ENCODE data around the gene ST8SIA2.

Gene ST8SIA2, protein sequence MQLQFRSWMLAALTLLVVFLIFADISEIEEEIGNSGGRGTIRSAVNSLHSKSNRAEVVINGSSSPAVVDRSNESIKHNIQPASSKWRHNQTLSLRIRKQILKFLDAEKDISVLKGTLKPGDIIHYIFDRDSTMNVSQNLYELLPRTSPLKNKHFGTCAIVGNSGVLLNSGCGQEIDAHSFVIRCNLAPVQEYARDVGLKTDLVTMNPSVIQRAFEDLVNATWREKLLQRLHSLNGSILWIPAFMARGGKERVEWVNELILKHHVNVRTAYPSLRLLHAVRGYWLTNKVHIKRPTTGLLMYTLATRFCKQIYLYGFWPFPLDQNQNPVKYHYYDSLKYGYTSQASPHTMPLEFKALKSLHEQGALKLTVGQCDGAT

DNA sequence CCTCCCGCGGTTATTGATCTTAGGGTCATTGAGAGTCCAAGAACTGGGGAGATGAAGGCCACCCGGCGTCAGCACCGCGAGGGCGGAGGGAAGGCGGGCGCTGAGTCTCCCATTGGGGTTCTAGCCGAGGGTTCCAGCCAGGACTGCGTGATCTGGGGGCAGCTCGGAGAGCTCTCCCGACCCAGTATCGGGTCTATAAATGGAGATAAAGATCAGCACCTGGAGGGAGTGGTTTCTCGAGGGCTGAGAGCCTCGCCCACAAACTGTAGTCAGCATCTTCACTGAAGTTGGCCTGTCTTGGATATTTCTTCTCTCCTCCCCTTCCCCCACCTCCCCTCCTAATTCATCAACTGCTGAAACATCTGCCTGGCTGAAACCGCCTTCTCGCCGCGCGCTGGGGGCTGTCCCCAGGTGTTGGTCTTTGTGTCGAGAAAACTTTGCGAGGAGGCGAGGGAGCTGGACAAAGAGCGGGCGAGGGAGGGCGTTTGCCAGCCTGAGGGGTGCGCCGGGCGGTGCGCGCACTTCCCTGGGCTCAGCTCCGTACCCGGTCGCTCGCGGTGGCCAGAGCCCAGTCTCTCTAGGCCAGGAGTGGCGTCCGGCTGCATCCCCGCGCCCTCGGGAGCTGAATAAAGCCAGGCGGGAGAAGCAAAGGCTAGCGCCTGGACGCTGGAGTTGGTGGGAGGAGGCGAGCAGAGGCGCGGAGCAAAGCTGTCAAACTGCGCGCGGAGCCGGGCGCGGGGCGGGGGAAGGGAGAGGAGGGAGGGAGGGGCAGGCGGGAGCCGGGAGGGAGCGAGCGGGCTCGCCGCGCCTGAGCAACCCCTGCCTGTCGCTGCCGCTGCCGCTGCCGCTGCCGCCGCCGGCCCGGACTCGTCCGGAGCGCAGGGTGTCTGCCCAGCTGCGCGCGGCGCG, at the start of gene ST8SIA2:
TSS of gene ST8SIA2 (plus strand) at position 811 of the 909 bp plus-strand sequence. CDS start 184 bp downstream, outside the sequence.
- TF ChIP-seq JUND (IDR thresholded peaks at IDR 0.05; ENCODE audit: low read depth) = no peak
- no peak for DNase-seq (ENCODE audit: low read depth in 1 of 2, low spot score in 1 of 2)
- in situ Hi-C loops (cut with HindIII; ENCODE audit: low pct_unique_long_range_greater_than_20kb, low sequenced_read_pairs) = no loop called here

DNA sequence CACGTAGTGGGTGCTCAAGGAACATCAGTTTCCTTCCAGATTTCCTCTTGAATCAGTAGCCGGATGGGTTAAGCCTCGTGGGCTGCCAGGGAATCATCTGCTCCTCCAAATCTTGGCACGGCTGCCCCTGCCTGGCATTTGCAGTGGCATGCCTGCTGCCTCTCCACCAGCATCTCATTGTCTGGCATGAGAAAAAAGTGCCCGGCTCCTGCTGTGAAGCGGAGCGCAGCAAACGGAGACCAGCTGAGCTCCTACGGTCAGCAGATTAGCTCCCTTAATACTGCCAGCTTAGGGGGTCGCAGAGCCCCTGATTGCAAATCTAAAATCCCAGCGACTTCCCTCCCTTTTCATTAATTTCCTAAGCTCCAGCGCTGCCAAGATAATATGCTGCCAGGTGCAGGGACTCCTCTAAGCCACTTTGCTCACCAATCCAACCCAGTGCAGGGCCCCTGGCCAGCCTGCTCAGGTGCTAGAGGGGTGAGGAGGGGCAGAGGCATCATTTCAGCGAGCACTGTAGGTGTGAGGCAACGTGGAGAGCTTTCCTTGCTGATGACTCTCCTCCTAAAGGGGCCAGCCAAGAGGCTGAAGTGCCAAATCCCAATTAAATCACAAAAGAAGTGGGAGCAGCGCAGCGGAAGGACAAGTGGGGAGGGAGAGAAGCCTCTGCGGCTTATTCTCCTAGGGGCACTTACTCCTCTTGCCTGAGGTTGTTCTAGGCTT, 49.6 kb upstream of the ST8SIA2 start:
- no peak for TF ChIP-seq JUND (IDR thresholded peaks at IDR 0.05; ENCODE audit: low read depth)
- DNase-seq (ENCODE audit: low read depth in 1 of 2, low spot score in 1 of 2) = no peak
- in situ Hi-C loops (cut with HindIII; ENCODE audit: low pct_unique_long_range_greater_than_20kb, low sequenced_read_pairs) = no loop called here

DNA sequence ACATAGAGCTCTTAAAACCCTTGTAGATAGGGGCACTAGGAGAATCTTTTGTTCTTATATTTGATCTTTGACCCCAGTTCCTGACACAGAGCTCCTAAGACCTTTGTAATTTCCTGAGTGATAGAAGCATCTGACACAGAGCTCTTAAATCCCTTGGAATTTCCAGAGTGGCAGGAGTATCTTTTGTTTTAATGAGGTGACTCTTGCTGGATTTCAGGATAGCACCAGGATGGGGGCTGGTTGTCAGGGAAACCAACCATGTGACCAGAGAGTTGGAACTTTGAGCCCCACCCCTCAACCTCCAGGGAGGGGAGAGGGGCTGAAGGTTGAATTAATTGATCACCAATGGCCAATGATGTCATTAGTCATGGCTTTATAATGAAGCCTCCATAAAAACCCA, 47.6 kb upstream of the ST8SIA2 start:
- in situ Hi-C loops (cut with HindIII; ENCODE audit: low pct_unique_long_range_greater_than_20kb, low sequenced_read_pairs) = no loop called here
- DNase-seq (ENCODE audit: low read depth in 1 of 2, low spot score in 1 of 2) = no peak
- TF ChIP-seq JUND (IDR thresholded peaks at IDR 0.05; ENCODE audit: low read depth) = no peak

DNA sequence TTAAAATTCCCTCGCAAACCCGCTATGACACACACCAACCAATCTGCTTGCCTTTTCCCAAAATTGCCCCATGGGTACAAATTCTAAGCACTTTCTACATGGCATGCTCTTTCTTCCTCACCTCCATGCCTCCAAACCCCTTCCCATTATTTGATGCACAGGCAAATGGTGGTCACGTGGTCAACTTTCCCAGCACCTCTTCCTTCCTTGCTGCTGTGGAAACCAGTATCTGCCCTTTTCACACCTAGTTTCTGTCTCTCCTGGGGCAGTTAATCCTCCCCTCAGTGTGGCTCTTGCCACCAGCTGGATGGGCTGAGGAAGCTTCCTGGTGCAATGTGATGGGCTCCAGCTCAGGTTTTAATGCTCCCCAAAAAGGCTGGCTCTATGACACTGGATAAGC, 38.4 kb upstream of the ST8SIA2 start:
- no peak for TF ChIP-seq JUND (IDR thresholded peaks at IDR 0.05; ENCODE audit: low read depth)
- no peak for DNase-seq (ENCODE audit: low read depth in 1 of 2, low spot score in 1 of 2)
- in situ Hi-C loops (cut with HindIII; ENCODE audit: low pct_unique_long_range_greater_than_20kb, low sequenced_read_pairs) = no loop called here

DNA sequence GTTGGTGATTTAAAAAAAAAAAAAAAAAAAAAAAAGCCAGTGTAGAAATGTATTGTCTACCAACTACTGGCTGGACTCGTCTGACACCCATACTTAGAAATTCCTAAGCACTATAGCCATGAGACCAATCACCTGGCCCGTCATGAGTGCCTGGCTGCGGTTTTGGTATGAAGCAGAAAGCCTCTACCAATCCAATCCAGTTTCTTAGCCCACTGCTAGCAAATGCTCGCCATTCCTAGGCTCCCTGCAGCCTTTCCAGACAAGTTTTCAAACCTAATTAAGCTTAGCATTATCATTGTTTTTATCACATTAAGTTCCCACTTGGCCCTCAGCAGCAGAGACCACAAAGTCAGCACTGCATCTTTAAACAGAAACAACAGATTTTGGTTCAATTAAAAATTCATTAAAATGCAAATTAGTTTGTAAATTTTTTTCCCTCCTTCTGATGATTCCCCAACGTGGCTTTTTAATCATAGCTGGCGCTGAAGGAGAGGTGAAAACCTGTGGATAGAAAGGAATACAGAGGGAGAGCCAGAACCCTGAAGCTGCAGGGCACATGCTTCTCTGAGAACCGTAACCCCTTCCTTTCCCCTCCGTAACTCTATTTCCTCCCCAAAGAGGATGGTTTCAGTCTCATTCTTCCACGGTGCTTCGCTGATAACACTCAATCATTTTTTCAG, 32.2 kb upstream of the ST8SIA2 start:
- DNase-seq (ENCODE audit: low read depth in 1 of 2, low spot score in 1 of 2) = no peak
- in situ Hi-C loops (cut with HindIII; ENCODE audit: low pct_unique_long_range_greater_than_20kb, low sequenced_read_pairs) = no loop called here
- no peak for TF ChIP-seq JUND (IDR thresholded peaks at IDR 0.05; ENCODE audit: low read depth)

DNA sequence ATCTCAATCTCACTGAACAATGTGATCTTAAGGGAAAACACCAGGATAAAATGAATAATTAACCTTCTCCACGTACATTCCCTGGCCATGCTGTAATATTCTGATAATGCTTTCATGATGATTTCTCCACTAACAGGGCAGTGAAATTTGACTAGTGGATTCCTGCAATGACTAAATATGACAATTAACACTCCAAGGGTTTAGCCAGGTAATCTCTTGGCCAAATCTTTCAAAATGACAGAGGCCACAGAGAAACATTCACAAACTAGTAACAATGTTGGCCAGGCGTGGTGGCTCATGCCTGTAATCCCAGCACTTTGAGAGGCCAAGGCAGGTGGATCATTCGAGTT, 31.7 kb upstream of the ST8SIA2 start:
- no peak for TF ChIP-seq JUND (IDR thresholded peaks at IDR 0.05; ENCODE audit: low read depth)
- DNase-seq (ENCODE audit: low read depth in 1 of 2, low spot score in 1 of 2) = no peak
- in situ Hi-C loops (cut with HindIII; ENCODE audit: low pct_unique_long_range_greater_than_20kb, low sequenced_read_pairs) = no loop called here

DNA sequence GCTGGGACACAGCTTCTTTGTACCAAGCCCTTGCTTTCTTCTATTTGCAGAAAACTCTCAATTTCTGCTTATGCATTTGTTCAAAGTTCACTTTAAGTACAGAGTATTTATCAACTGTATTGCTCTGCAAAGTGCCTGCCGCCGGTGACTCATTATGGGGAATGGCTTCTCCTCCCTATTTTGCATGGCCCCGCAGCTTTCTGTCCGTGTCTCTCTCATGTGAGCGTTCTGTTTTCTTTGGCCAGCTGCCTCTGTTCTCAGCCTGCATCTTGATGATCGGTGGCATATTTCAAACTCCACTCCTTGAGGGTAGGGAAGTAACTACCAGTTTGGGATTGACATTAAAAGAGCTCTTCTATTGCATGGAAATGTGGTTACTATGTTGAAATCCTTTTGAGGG, 28.6 kb upstream of the ST8SIA2 start:
- TF ChIP-seq JUND (IDR thresholded peaks at IDR 0.05; ENCODE audit: low read depth) = no peak
- in situ Hi-C loops (cut with HindIII; ENCODE audit: low pct_unique_long_range_greater_than_20kb, low sequenced_read_pairs) = no loop called here
- DNase-seq (ENCODE audit: low read depth in 1 of 2, low spot score in 1 of 2) = peak in 1 of 2 experiments; percentile 18

DNA sequence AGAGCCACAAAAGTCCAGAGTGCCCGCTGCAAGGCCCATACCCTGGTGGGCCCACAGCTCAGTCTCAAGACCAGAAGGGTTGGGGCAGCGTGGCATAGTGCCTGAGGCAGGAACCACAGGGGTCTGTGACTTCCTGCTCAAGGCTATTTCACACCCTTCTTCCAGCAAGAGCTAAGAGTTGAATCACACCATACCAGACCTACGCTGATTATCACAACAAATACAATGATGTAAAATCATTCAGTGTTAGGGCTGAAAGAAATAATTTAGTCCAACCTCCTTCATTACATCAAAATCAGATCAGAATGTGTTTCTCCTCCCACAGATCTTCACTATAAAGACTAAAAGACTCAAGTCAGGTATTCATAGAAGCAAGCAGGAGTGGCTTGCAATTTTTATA, 27.8 kb upstream of the ST8SIA2 start:
- DNase-seq (ENCODE audit: low read depth in 1 of 2, low spot score in 1 of 2) = no peak
- in situ Hi-C loops (cut with HindIII; ENCODE audit: low pct_unique_long_range_greater_than_20kb, low sequenced_read_pairs) = no loop called here
- TF ChIP-seq JUND (IDR thresholded peaks at IDR 0.05; ENCODE audit: low read depth) = no peak

DNA sequence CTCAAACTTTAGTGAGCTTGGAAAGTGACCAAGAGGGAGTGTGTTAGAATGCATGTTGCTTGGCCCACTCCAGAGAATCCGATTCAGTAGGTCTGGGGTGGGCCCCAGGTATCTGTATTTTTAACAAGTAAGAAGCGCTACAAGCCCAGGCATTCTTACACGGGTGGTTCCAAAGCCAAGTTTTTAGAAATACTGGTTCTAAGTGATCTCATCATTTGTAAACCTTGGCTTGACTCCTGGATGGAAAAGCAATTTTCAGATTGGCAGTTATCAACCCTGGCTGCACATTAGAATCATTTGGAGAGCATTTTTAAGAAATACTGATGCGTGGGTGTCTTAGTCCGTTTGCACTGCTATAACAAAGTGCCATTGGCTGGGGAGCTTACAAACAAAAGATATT, 27.3 kb upstream of the ST8SIA2 start:
- in situ Hi-C loops (cut with HindIII; ENCODE audit: low pct_unique_long_range_greater_than_20kb, low sequenced_read_pairs) = no loop called here
- no peak for DNase-seq (ENCODE audit: low read depth in 1 of 2, low spot score in 1 of 2)
- no peak for TF ChIP-seq JUND (IDR thresholded peaks at IDR 0.05; ENCODE audit: low read depth)

DNA sequence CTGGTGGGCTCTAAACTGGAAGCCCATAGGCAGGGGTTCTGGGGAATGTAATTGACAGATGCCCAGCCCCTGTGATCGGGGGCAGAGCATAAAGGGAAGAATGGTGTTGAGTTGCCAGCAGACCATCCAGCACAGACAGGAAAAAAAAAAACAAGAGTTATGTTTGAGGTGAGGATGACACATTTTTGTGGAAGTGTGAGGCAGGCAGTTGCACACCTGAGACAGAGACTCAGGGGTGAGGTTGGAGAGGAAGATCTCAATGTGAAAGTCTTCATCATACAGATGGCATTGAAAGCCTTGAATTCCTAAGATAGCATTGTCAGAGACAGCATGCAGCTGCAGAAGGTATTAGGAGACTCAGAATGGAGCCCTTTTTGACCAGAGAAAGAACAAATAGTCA, 18.6 kb upstream of the ST8SIA2 start:
- TF ChIP-seq JUND (IDR thresholded peaks at IDR 0.05; ENCODE audit: low read depth) = no peak
- no peak for DNase-seq (ENCODE audit: low read depth in 1 of 2, low spot score in 1 of 2)
- in situ Hi-C loops (cut with HindIII; ENCODE audit: low pct_unique_long_range_greater_than_20kb, low sequenced_read_pairs) = no loop called here

DNA sequence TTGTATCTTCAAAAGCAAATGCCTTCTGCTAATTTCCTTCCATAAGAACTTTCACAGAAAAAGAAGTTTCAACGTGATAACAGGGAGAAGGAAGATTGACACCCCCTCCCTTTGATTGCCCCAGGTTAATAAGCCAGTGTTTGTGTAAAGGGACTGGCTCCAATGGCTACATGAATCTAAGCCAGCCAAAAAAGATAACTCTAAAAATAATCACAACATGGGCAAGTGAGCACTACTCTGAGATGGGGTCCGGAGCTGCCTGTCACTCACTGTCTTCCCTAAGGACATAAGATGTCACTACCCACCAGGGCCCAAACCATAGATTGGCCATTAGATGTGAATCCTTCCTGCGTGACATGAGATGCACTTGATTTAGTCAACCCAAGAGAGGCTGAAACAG, 17.6 kb upstream of the ST8SIA2 start:
- in situ Hi-C loops (cut with HindIII; ENCODE audit: low pct_unique_long_range_greater_than_20kb, low sequenced_read_pairs) = no loop called here
- no peak for DNase-seq (ENCODE audit: low read depth in 1 of 2, low spot score in 1 of 2)
- TF ChIP-seq JUND (IDR thresholded peaks at IDR 0.05; ENCODE audit: low read depth) = no peak

DNA sequence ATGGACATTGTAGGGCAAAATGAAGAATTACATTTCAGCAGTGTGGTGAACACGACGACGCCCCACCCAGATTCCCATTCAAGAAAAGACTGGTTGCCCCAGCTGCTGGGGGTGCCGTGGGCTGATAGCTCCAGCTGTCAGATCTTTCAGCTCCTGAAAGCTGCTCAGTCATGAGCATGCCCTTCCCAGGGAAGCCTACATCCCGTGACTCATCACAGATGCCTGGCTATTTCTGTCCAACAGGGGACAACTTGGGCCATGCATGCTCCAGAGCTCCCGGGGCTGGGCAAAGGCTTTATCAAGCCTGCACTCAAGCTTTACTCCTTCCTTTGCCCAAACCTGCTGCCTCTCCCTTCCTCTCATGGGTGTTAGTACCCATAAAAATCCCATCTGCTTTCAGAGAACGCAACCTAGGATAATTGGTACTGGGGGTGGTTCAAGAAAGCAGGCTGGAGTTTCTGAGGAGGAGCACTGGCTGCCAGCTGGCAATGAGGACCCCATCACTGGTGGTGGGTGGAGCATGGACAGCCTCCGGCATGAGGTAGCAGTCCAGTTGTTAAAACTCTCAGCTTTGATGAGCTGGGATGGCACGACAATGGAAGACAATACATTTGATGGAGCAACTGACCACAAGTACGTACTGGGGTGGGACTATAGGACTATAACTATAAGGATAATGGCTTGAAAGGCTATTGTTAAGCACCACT, 16.4 kb upstream of the ST8SIA2 start:
- in situ Hi-C loops (cut with HindIII; ENCODE audit: low pct_unique_long_range_greater_than_20kb, low sequenced_read_pairs) = no loop called here
- TF ChIP-seq JUND (IDR thresholded peaks at IDR 0.05; ENCODE audit: low read depth) = no peak
- no peak for DNase-seq (ENCODE audit: low read depth in 1 of 2, low spot score in 1 of 2)

All from T47D (cell line).